GM12864 (cell line): ENCODE measurements around the gene CLIC1.

Source experiments
- DNase-seq: peaks from one replicate; pipeline ENCODE4 v3.0.0-alpha.2; 2011; ENCODE audit warnings: low read depth
- H3K4me3 ChIP-seq: 2 replicates; pipeline ENCODE4 v1.5.1; 2011; ENCODE audit warnings: mild to moderate bottlenecking, low read depth, low read length, control low read depth
- CTCF ChIP-seq: IDR thresholded peaks from 2 replicates; pipeline ENCODE4 v1.5.1; 2011; ENCODE audit warnings: low read depth, mild to moderate bottlenecking, moderate library complexity, low read length, control low read depth, inconsistent platforms; ENCODE audit errors: missing control alignments

Gene CLIC1

GRCh38 chr6:31775633-31776484, 39.5 kb upstream of the CLIC1 start:
- DNase-seq = no peak
- TF ChIP-seq CTCF = no peak
- no peak overlapping the region for H3K4me3 ChIP-seq

GRCh38 chr6:31775184-31775583, 38.9 kb upstream of the CLIC1 start:
- H3K4me3 ChIP-seq = no peak overlapping the region
- TF ChIP-seq CTCF = no peak
- no peak for DNase-seq

- no peak for DNase-seq
- H3K4me3 ChIP-seq = no peak overlapping the region
- TF ChIP-seq CTCF = no peak
These were observed 35.6 kb upstream of the CLIC1 start for GRCh38 chr6:31771992-31772358.

- H3K4me3 ChIP-seq = no peak overlapping the region
- no peak for TF ChIP-seq CTCF
- DNase-seq = no peak
These were observed 34.5 kb upstream of the CLIC1 start for GRCh38 chr6:31770860-31771259.

GRCh38 chr6:31769684-31770371, 33.5 kb upstream of the CLIC1 start:
- no peak overlapping the region for H3K4me3 ChIP-seq

GRCh38 chr6:31768363-31769257, 32.3 kb upstream of the CLIC1 start:
- no peak overlapping the region for H3K4me3 ChIP-seq

More at GRCh38 chr6:31769684-31770371, 33.5 kb upstream of the CLIC1 start:
- TF ChIP-seq CTCF = peak; percentile 94
- DNase-seq = no peak

More at GRCh38 chr6:31768363-31769257, 32.3 kb upstream of the CLIC1 start:
- DNase-seq = no peak
- no peak for TF ChIP-seq CTCF
